ENCODE data around the gene BTBD9. TPM values are rescaled to one million over a fixed set of nuclear protein-coding genes. Genes with fewer than 3 reads are reported as not detected.

Gene BTBD9
- total RNA-seq, 1 donor from 2014 or later: 14.8 TPM

- peak; percentile 27 for TF ChIP-seq CTCF (IDR thresholded peaks at IDR 0.05)
- Mint-ChIP-seq H3K9me3 (ENCODE audit: low read depth) (no peaks in the 10 kb centered on the region), H3K36me3 (ENCODE audit: low read depth) (no peaks in the 10 kb centered on the region), H3K27ac (ENCODE audit: unreplicated experiment) (no peak overlapping the region), H3K4me3 (ENCODE audit: unreplicated experiment) (no peak overlapping the region), H3K4me1 (ENCODE audit: low read depth) (peaks cover 4% of the 10 kb centered on the region), H3K27me3 (ENCODE audit: low read depth) (no peaks in the 10 kb centered on the region)
- no peak for DNase-seq (ENCODE audit: low spot score)
Observed at GRCh38 chr6:38279423-38279822, 360.3 kb downstream of the BTBD9 start.

- no peaks in the 10 kb centered on the region for H3K36me3 Mint-ChIP-seq (ENCODE audit: low read depth)
- no peaks in the 10 kb centered on the region for H3K9me3 Mint-ChIP-seq (ENCODE audit: low read depth)
- H3K27me3 Mint-ChIP-seq (ENCODE audit: low read depth): no peaks in the 10 kb centered on the region
- no peak for DNase-seq (ENCODE audit: low spot score)
- peaks cover 28% of the 10 kb centered on the region for H3K4me1 Mint-ChIP-seq (ENCODE audit: low read depth)
- H3K27ac Mint-ChIP-seq (ENCODE audit: unreplicated experiment): no peak overlapping the region
- TF ChIP-seq CTCF (IDR thresholded peaks at IDR 0.05): no peak
- H3K4me3 Mint-ChIP-seq (ENCODE audit: unreplicated experiment): no peak overlapping the region
Observed at GRCh38 chr6:38273325-38273724, 366.4 kb downstream of the BTBD9 start.

GRCh38 chr6:38272222-38272621, 367.5 kb downstream of the BTBD9 start:
- H3K27ac Mint-ChIP-seq (ENCODE audit: unreplicated experiment): no peak overlapping the region
- no peaks in the 10 kb centered on the region for H3K9me3 Mint-ChIP-seq (ENCODE audit: low read depth)
- H3K4me1 Mint-ChIP-seq (ENCODE audit: low read depth): peaks cover 28% of the 10 kb centered on the region
- H3K4me3 Mint-ChIP-seq (ENCODE audit: unreplicated experiment): no peak overlapping the region
- H3K27me3 Mint-ChIP-seq (ENCODE audit: low read depth): no peaks in the 10 kb centered on the region
- no peak for TF ChIP-seq CTCF (IDR thresholded peaks at IDR 0.05)
- no peak for DNase-seq (ENCODE audit: low spot score)
- no peaks in the 10 kb centered on the region for H3K36me3 Mint-ChIP-seq (ENCODE audit: low read depth)

GRCh38 chr6:38271081-38271480, 368.6 kb downstream of the BTBD9 start:
- Mint-ChIP-seq H3K4me3 (ENCODE audit: unreplicated experiment) (no peak overlapping the region), H3K27ac (ENCODE audit: unreplicated experiment) (peak overlapping the region; percentile 74), H3K27me3 (ENCODE audit: low read depth) (no peaks in the 10 kb centered on the region), H3K36me3 (ENCODE audit: low read depth) (no peaks in the 10 kb centered on the region), H3K4me1 (ENCODE audit: low read depth) (peaks cover 31% of the 10 kb centered on the region), H3K9me3 (ENCODE audit: low read depth) (no peaks in the 10 kb centered on the region)
- TF ChIP-seq CTCF (IDR thresholded peaks at IDR 0.05): peak; percentile 29
- DNase-seq (ENCODE audit: low spot score): no peak

- Mint-ChIP-seq H3K27me3 (ENCODE audit: low read depth) (no peaks in the 10 kb centered on the region), H3K9me3 (ENCODE audit: low read depth) (no peaks in the 10 kb centered on the region), H3K36me3 (ENCODE audit: low read depth) (no peaks in the 10 kb centered on the region), H3K4me1 (ENCODE audit: low read depth) (peaks cover 31% of the 10 kb centered on the region), H3K27ac (ENCODE audit: unreplicated experiment) (no peak overlapping the region), H3K4me3 (ENCODE audit: unreplicated experiment) (no peak overlapping the region)
- no peak for TF ChIP-seq CTCF (IDR thresholded peaks at IDR 0.05)
- no peak for DNase-seq (ENCODE audit: low spot score)
Observed at GRCh38 chr6:38270367-38270766, 369.4 kb downstream of the BTBD9 start.

Measured in chondrocyte (in vitro differentiated cells).